ENCODE measurements around the gene MRPS23.

DNA sequence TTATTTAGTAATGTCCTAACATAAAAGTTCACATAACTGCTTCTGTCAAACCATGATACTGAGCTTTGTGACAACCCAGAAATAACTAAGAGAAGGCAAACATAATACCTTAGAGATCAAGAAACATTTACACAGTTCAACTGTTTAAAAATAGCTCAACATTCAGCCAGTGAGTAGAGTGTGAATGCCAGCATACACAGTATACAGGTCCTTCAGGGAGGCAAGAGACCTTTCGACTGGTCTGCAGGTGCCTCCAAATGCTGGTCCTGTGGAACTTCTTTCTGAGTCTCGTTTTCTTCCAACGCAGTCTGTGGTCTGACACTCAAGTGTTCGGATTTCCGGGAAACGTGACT is 10.3 kb downstream of the MRPS23 start:
- TF ChIP-seq, protein P1, sequence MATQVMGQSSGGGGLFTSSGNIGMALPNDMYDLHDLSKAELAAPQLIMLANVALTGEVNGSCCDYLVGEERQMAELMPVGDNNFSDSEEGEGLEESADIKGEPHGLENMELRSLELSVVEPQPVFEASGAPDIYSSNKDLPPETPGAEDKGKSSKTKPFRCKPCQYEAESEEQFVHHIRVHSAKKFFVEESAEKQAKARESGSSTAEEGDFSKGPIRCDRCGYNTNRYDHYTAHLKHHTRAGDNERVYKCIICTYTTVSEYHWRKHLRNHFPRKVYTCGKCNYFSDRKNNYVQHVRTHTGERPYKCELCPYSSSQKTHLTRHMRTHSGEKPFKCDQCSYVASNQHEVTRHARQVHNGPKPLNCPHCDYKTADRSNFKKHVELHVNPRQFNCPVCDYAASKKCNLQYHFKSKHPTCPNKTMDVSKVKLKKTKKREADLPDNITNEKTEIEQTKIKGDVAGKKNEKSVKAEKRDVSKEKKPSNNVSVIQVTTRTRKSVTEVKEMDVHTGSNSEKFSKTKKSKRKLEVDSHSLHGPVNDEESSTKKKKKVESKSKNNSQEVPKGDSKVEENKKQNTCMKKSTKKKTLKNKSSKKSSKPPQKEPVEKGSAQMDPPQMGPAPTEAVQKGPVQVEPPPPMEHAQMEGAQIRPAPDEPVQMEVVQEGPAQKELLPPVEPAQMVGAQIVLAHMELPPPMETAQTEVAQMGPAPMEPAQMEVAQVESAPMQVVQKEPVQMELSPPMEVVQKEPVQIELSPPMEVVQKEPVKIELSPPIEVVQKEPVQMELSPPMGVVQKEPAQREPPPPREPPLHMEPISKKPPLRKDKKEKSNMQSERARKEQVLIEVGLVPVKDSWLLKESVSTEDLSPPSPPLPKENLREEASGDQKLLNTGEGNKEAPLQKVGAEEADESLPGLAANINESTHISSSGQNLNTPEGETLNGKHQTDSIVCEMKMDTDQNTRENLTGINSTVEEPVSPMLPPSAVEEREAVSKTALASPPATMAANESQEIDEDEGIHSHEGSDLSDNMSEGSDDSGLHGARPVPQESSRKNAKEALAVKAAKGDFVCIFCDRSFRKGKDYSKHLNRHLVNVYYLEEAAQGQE (IDR thresholded peaks at IDR 0.05; ENCODE audit: insufficient read depth in 1 of 2, low read depth in 2 of 2, low read length in 2 of 2): no peak
- TF ChIP-seq SIN3A (IDR thresholded peaks at IDR 0.05; ENCODE audit: borderline replicate concordance, insufficient read depth, low read length) (no peak), POLR2AphosphoS5 (IDR thresholded peaks at IDR 0.05; ENCODE audit: low read depth, low read length) (no peak), TAF1 (IDR thresholded peaks at IDR 0.05; ENCODE audit: borderline replicate concordance, insufficient read depth, low read length) (no peak), FOXP2 (optimal IDR thresholded peaks at IDR 0.05; ENCODE audit: borderline replicate concordance, extremely low read depth, extremely low read length, insufficient read depth) (no peak)

Measured in PFSK-1 (cell line).